Bone marrow (tissue), 2 donors: Measurements from ENCODE around the gene ADORA3.

ENCODE experiments used
- DNase-seq, 2 donors: peaks; one replicate each; lab custom pipeline; 2025; lab: John Stamatoyannopoulos, UW

Gene ADORA3

GRCh38 chr1:111507411-111508201 lies 4.2 kb upstream of the ADORA3 start:
- DNase-seq, result peak; percentile 94 to 99

- no peak for DNase-seq
Observed at GRCh38 chr1:111506561-111506960, 3.1 kb upstream of the ADORA3 start.

GRCh38 chr1:111505641-111506119 lies 2.2 kb upstream of the ADORA3 start:
- peak in 1 of 2 donors; percentile 20 for DNase-seq

- no peak for DNase-seq
Observed at GRCh38 chr1:111504097-111504496, 664 bp upstream of the ADORA3 start.

- no peak for DNase-seq
Observed at GRCh38 chr1:111501645-111502044, 1.8 kb downstream of the ADORA3 start.

GRCh38 chr1:111499026-111499785 lies 4.2 kb downstream of the ADORA3 start:
- no peak for DNase-seq

GRCh38 chr1:111497592-111497991 lies 5.8 kb downstream of the ADORA3 start:
- no peak for DNase-seq

GRCh38 chr1:111496398-111496797 lies 7.0 kb downstream of the ADORA3 start:
- no peak for DNase-seq

- DNase-seq, result no peak
Observed at GRCh38 chr1:111491070-111491469, 12.4 kb downstream of the ADORA3 start.

- no peak for DNase-seq
Observed at GRCh38 chr1:111490220-111490619, 13.2 kb downstream of the ADORA3 start.

GRCh38 chr1:111489604-111490003 lies 13.8 kb downstream of the ADORA3 start:
- peak in 1 of 2 donors; percentile 34 for DNase-seq

- DNase-seq, result no peak
Observed at GRCh38 chr1:111488669-111489068, 14.8 kb downstream of the ADORA3 start.

GRCh38 chr1:111487133-111487532 lies 16.3 kb downstream of the ADORA3 start:
- no peak for DNase-seq

- no peak for DNase-seq
Observed at GRCh38 chr1:111486431-111486830, 17.0 kb downstream of the ADORA3 start.

GRCh38 chr1:111484391-111485026 lies 18.9 kb downstream of the ADORA3 start:
- no peak for DNase-seq

- DNase-seq, result no peak
Observed at GRCh38 chr1:111483876-111484275, 19.6 kb downstream of the ADORA3 start.

GRCh38 chr1:111483166-111483565 lies 20.3 kb downstream of the ADORA3 start:
- DNase-seq, result no peak

- peak; percentile 33 to 77 for DNase-seq
Observed at GRCh38 chr1:111481387-111482221, 21.8 kb downstream of the ADORA3 start.

- DNase-seq, result no peak
Observed at GRCh38 chr1:111480674-111481073, 22.8 kb downstream of the ADORA3 start.

- peak in 1 of 2 donors; percentile 55 for DNase-seq
Observed at GRCh38 chr1:111476761-111477309, 26.6 kb downstream of the ADORA3 start.

- no peak for DNase-seq
Observed at GRCh38 chr1:111476214-111476613, 27.2 kb downstream of the ADORA3 start.
